OCI-LY1 (cell line): Measurements from ENCODE around the gene SGSM1.

Experiments
- H2AFZ ChIP-seq: fragments of 200-600 bp; sonication (generic), shearing (Covaris generic); 2 replicates; pipeline ENCODE4 v1.6.0; 2014; ENCODE audit warnings: antibody characterized with exemption, mild to moderate bottlenecking, low read length
- H3F3A ChIP-seq: fragments of 200-600 bp; sonication (generic), shearing (Covaris generic); 2 replicates; pipeline ENCODE4 v1.6.0; 2014; ENCODE audit warnings: mild to moderate bottlenecking, antibody characterized with exemption, low read length, moderate library complexity; ENCODE audit not compliant: insufficient read depth
- H3K27ac ChIP-seq: fragments of 200-600 bp; sonication (generic); 2 replicates; pipeline ENCODE4 v1.5.1; 2014; ENCODE audit warnings: low read length, mixed run types, mild to moderate bottlenecking, low read depth; ENCODE audit not compliant: poor library complexity, severe bottlenecking
- H3K27me3 ChIP-seq: fragments of 200-600 bp; sonication (generic); 2 replicates; pipeline ENCODE4 v1.6.0; 2014; ENCODE audit warnings: antibody characterized with exemption, mild to moderate bottlenecking, low read length, moderate library complexity; ENCODE audit not compliant: insufficient read depth
- H3K36me3 ChIP-seq: fragments of 200-600 bp; sonication (generic); 2 replicates; pipeline ENCODE4 v1.6.1; 2014; ENCODE audit warnings: mild to moderate bottlenecking, antibody characterized with exemption, low read length, moderate library complexity, mixed read lengths; ENCODE audit not compliant: insufficient read depth
- H3K4me1 ChIP-seq: fragments of 200-600 bp; sonication (generic); 2 replicates; pipeline ENCODE4 v1.5.1; 2014; ENCODE audit warnings: mild to moderate bottlenecking, low read length, moderate library complexity; ENCODE audit not compliant: insufficient read depth, severe bottlenecking
- H3K4me2 ChIP-seq: fragments of 200-600 bp; sonication (generic), shearing (Covaris generic); 2 replicates; pipeline ENCODE4 v1.6.1; 2014; ENCODE audit warnings: low read length
- H3K4me3 ChIP-seq: fragments of 200-600 bp; sonication (generic); 2 replicates; pipeline ENCODE4 v1.5.1; 2014; ENCODE audit warnings: low read length, low read depth, mild to moderate bottlenecking, mixed read lengths; ENCODE audit not compliant: poor library complexity, severe bottlenecking
- H3K79me2 ChIP-seq: fragments of 200-600 bp; shearing (Covaris generic); 2 replicates; pipeline ENCODE4 v1.6.1; 2016; ENCODE audit warnings: mixed run types, low read length, mixed read lengths; ENCODE audit not compliant: insufficient read depth
- H3K9ac ChIP-seq: fragments of 200-600 bp; sonication (generic), shearing (Covaris generic); 2 replicates; pipeline ENCODE4 v1.6.1; 2014; ENCODE audit warnings: mild to moderate bottlenecking, low read length, mixed read lengths
- H3K9me2 ChIP-seq: fragments of 200-600 bp; sonication (generic), shearing (Covaris generic); 2 replicates; pipeline ENCODE4 v1.6.1; 2014; ENCODE audit warnings: low read depth, mild to moderate bottlenecking, low read length, mixed read lengths
- H3K9me3 ChIP-seq: fragments of 200-600 bp; shearing (Covaris generic); 2 replicates; pipeline ENCODE4 v1.6.1; 2014; ENCODE audit warnings: low read length, mixed read lengths
- H4K20me1 ChIP-seq: fragments of 200-600 bp; sonication (generic), shearing (Covaris generic); 2 replicates; pipeline ENCODE4 v1.6.0; 2016; ENCODE audit warnings: mild to moderate bottlenecking, low read length; ENCODE audit not compliant: insufficient read depth
- CTCF ChIP-seq: fragments of 200-600 bp; sonication (generic), shearing (Covaris generic); IDR thresholded peaks from 2 replicates; pipeline ENCODE4 v1.5.1; 2017; ENCODE audit warnings: mild to moderate bottlenecking, antibody characterized with exemption, low read length, moderate library complexity, mixed read lengths
- EZH2 ChIP-seq: fragments of 200-600 bp; sonication (generic), shearing (Covaris generic); IDR thresholded peaks from 2 replicates; pipeline ENCODE4 v1.8.0; 2017; ENCODE audit warnings: borderline replicate concordance, mixed run types, mild to moderate bottlenecking, antibody characterized with exemption, low read length, moderate library complexity, mixed read lengths

The SGSM1 gene

GRCh38 chr22:24807284-24807950 is 1.4 kb downstream of the SGSM1 start:
- H3K36me3 ChIP-seq = no peaks in the 10 kb centered on the region
- H3K9ac ChIP-seq = no peak overlapping the region
- no peak overlapping the region for H3K27ac ChIP-seq
- TF ChIP-seq EZH2 (no peak), CTCF (no peak)
- H3K9me3 ChIP-seq = no peaks in the 10 kb centered on the region
- no peak overlapping the region for H3K4me2 ChIP-seq
- no peaks in the 10 kb centered on the region for H3K79me2 ChIP-seq
- 0 out of 2 replicates have a peak, but pooled peaks cover 5% of the 10 kb centered on the region for H3K27me3 ChIP-seq
- peaks cover 9% of the 10 kb centered on the region for H3K4me1 ChIP-seq
- H3K9me2 ChIP-seq = no peaks in the 10 kb centered on the region
- no peak overlapping the region for H2AFZ ChIP-seq
- no peaks in the 10 kb centered on the region for H3F3A ChIP-seq
- no peak overlapping the region for H3K4me3 ChIP-seq
- no peaks in the 10 kb centered on the region for H4K20me1 ChIP-seq

DNA sequence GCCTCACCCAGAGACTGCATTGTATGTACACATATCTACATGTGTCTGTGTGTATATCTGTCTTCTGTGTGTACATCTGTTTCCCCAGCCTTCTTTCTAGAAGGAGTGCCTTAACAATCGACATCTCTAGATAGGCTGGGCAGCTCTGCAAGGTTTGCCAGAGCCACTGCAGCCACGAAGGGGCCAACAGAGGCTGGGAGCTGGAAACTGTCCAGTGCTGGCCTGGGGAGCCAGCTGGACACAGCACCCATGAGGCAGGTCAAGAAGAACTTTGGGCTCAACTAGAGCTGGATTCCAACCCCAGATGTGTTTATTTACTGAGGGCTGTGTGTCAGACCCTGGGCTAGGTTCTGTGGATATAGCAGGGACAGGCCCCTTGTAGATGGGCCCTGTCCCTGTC is 3.3 kb downstream of the SGSM1 start:
- no peak overlapping the region for H3K27ac ChIP-seq
- H3K9me3 ChIP-seq = no peaks in the 10 kb centered on the region
- no peak overlapping the region for H3K4me2 ChIP-seq
- H2AFZ ChIP-seq = no peak overlapping the region
- H3K27me3 ChIP-seq = 0 out of 2 replicates have a peak, but pooled peaks cover 5% of the 10 kb centered on the region
- no peaks in the 10 kb centered on the region for H3K36me3 ChIP-seq
- no peaks in the 10 kb centered on the region for H3K79me2 ChIP-seq
- H3K9me2 ChIP-seq = no peaks in the 10 kb centered on the region
- no peaks in the 10 kb centered on the region for H4K20me1 ChIP-seq
- no peak overlapping the region for H3K4me3 ChIP-seq
- no peak overlapping the region for H3K9ac ChIP-seq
- no peaks in the 10 kb centered on the region for H3F3A ChIP-seq
- peaks cover 9% of the 10 kb centered on the region for H3K4me1 ChIP-seq
- TF ChIP-seq EZH2 (no peak), CTCF (no peak)

GRCh38 chr22:24810043-24810749 is 4.2 kb downstream of the SGSM1 start:
- TF ChIP-seq CTCF (no peak), EZH2 (no peak)
- no peaks in the 10 kb centered on the region for H3F3A ChIP-seq
- H3K4me1 ChIP-seq = peaks cover 9% of the 10 kb centered on the region
- no peak overlapping the region for H3K27ac ChIP-seq
- no peak overlapping the region for H3K4me3 ChIP-seq
- no peak overlapping the region for H3K9ac ChIP-seq
- H3K27me3 ChIP-seq = peaks cover 5% of the 10 kb centered on the region; the same call in 1 of the 2 replicates
- H3K9me3 ChIP-seq = no peaks in the 10 kb centered on the region
- H3K9me2 ChIP-seq = no peaks in the 10 kb centered on the region
- H2AFZ ChIP-seq = no peak overlapping the region
- H4K20me1 ChIP-seq = no peaks in the 10 kb centered on the region
- no peaks in the 10 kb centered on the region for H3K79me2 ChIP-seq
- H3K36me3 ChIP-seq = no peaks in the 10 kb centered on the region
- H3K4me2 ChIP-seq = no peak overlapping the region
